Stimulated activated CD4-positive, alpha-beta T cell treated with anti-CD3 and anti-CD28 coated beads, Interleukin-15, amount 100 ng/mL, for 1 hour (primary cell): ENCODE measurements around the gene CLPX.
A peak's percentile ranks its signal among the peaks of the same experiment; 100 is the strongest.
"Not testable (repeated sequence)": the region's sequence is repeated elsewhere in the genome, so short reads cannot be mapped to it uniquely, and the experiment has no call there.

Source experiments
- DNase-seq, 2 donors: peaks; one replicate each; pipeline ENCODE4 v3.0.0-alpha.2; 2020; ENCODE audit warnings: low read depth in 1 of 2, low spot score in 1 of 2

CLPX gene

DNA sequence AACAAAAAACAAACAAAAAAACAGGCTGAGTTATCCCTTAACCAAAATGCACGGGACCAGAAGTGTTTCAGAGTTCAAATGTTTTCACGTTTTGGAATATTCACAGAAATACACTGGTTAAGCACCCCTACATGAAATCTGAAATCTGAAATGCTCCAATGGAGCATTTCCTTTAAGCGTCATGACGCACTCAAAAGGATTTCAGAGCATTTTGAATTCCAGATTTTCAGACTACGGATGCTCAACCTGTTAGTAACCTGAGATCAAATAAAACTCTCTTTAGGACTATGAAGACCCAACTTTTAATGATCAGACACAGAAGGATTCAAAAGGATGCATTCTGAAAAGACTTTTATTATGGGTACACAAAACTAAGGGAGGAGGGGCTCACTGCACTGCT, 9.6 kb downstream of the CLPX start:
- DNase-seq: no peak

DNA sequence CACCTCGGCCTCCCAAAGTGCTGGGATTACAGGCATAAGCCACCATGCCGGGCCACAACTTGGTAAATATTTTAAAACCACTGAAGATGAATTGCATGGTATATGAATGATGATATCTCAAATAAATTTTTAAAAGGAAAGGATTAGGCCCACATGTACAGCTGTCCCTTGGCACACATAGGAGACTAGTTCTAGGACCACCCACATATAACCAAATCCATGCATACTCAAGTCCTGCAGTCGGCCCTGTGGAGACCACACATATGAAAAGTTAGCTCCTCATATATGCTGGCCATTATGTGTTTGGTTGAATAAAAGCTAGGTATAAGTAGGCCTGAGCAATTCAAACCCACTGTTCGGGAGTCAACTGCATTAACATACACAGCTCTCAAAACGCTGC, 10.6 kb downstream of the CLPX start:
- DNase-seq: no peak

DNA sequence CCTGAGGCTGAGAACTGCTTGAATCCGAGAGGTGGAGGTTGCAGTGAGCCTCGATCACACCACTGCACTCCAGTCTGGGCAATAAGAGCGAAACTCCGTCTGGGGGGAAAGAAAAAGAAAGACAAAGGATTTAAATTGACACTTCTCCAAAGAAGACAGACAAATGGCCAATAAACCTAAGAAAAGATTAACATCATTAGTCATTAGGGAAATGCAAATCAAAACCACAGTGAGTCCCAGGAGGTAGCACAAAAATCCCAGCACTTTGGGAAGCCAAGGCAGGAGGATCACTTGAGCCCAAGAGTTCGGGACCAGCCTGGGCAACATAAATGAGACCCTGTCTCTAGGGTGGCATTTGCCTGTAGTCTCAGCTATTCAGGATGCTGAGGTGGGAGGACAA, 12.6 kb downstream of the CLPX start:
- no peak for DNase-seq

DNA sequence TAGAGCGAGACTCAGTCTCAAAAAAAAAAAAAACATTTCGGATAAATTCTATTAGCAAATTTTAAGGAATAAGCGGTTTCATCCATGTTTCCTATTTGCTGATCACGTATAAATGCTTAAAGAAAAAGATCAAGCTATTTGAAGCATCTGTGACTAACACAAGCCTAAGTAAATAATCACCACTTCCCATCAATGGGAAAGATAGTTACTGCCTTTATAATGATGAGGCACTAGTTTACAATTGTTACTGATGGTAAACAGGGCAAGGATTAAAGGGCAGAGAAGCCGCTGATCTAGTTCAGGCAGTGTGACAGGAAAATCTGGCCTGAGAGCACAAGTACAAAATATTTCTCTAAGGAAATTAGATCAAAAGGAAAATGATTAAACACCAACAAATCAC, 13.7 kb downstream of the CLPX start:
- DNase-seq: no peak

DNA sequence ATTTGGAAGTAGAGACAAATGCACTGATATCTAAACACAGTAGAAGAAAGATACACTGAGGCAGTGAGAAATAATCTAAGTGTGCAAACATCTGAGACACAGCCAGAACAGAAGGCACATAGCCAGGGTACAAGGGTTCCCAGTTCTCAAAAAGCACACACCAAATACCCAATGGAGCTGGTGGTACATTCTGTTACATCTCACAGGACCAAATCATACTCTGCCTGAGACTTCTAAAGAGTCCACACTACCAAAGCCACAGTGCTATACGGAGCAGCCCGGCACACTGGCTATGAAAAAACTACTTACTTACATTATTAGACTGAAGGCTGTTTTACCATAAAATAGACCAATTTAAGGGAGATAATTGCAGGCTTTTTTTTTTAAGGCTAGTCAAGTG, 19.3 kb downstream of the CLPX start:
- DNase-seq: no peak

DNA sequence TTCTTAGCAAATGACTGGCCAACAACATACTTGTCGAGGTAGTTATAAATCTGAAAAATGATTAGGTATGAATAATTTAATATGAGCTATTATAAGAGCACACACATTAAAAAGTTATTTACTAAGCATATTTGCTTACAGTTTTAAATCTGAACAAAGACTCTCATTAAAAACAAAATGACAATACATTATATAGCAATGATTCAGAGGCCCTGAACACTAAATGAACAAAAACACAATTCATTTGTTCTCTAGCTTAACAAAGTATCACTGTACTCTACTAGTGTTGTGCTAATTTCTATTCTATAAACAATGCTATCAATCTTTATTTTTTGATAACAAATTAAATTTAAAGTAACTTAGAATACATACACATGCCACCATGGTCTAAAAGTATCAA, 21.0 kb downstream of the CLPX start:
- no peak for DNase-seq

DNA sequence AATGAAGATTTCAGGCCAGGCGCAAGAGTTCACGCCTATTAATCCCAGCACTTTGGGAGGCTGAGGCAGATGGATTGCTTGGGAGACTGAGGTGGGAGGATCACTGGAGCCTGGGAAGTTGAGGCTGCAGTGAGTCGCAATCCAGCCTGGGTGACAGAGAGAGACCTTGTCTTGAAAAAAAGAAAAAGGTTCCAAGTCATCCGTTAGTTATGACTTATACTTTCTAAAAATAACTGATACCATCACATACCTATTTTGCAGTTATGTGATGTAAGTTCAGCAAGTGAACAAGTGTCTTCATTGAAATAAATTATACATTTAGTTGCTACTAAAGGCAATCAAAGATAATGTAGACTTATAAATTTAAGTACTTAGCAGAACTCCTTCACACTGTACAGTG, 22.1 kb downstream of the CLPX start:
- no peak for DNase-seq

DNA sequence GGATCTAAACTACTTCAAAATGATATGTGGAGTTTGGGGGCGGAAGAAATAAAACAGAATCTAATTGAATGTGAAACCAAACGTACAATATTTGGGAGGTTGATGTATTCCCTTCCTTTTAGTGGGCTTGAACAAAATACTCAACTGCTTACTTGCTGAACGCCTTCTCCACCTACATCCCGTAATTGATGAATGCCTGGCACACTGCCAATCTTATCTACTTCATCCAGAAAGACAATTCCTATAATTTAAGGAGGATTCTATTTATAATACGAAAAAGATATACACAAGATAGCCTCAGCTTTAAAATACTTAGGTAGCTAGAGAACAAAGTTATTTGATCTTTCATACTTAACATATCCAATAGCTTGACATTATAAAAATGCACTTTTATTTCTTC, 28.4 kb downstream of the CLPX start:
- no peak for DNase-seq

DNA sequence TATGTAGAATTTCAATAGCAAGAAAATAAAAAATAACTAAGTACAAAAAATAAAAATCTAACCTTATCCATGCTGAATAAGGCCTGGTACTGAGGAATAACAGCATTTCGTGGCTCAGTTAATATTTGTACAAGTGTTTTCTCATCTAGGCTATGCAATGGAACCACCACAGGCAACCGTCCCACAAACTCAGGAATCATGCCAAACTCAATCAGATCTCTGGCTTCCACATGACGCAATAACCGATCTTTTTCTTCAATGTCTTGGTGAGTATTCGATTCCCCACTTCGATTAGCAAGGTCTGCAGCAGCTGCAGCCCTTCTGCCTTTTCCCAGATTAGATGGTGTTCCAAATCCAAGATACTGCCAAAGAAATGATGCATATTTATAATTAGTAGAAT, 30.4 kb downstream of the CLPX start:
- DNase-seq: no peak

DNA sequence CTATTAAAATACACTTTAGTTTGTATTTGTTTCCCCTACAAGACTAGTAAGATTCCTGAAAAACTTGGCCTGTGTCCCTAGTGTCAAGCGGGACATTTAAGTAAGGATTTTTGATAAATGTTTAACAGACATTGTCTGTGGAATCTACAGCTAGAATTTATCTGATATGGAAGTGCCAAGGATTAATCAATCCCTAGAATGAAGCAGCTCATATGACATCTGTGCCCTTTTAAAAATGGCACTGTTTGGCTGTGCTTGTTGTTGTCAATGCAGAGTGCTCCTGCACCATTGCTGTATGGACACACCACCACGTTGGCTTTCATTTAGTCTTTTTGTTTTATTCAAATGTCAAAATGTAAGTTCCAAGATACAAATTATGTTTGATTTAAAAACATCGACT, 37.2 kb downstream of the CLPX start:
- no peak for DNase-seq

DNA sequence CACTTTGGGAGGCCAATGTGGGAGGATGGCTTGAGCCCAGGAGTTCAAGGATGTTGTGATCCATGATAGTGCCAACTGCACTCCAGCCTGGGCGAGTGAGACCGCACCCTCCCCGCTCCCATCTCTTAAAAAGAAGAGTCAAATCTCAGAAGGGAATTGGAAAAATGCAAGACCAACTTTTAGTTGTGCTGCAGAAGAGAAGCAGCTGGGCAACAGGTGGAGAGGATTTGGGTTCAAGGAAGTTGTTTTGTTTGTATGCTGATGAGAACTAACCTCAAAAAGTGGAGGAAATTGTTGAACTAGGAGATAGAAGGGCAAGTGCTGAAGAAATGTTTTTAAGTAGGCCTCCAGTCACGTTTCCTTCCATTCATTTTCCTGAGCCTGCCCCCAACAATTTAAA, 38.7 kb downstream of the CLPX start:
- no peak for DNase-seq

DNA sequence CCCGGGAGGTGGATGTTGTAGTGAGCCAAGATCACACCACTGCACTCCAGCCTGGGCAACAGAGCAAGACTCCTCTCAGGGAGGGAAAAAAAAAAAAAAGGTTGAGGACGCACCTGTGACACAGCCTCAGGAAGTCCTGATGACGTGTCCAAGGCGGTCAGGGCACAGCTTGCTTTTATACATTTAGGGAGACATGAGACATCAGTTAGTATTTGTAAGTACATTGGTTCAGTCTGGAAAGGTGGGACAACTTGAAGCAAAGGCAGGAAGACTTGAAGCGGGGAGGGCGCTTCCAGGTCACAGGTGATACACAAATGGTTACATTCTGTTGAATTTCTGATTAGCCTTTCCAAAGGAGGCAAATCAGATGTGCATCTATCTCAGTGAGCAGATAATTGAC, 46.5 kb downstream of the CLPX start:
- not testable (repeated sequence) for DNase-seq

DNA sequence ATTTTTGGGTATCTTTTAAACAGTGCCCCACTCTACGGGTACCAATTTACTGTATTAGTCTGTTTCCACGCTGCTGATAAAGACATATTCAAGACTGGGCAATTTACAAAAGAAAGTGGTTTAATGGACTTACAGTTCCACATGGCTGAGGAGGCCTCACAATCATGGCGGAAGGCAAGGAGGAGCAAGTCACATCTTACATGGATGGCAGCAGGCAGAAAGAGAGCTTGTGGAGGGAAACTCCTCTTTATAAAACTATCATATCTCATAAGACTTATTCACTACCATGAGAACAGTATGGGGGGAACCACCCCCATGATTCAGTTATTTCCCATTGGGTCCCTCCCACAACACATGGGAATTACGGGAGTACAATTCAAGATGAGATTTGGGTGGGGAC, 47.2 kb downstream of the CLPX start:
- not testable (repeated sequence) for DNase-seq

DNA sequence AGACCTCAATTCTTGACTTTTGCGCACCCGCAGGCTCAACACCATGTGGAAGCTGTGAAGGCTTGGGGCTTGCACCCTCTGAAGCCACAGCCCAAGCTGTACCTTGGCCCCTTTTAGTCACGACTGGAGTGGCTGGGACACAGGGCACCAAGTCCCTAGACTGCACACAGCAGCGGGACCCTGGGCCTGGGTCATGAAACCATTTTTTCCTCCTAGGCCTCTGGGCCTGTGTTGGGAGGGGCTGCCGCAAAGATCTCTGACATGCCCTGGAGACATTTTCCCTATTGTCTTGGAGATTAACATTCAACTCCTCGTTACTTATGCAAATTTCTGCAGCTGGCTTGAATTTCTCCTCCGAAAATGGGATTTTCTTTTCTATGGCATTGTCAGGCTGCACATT, 48.1 kb downstream of the CLPX start:
- not testable (repeated sequence) for DNase-seq

DNA sequence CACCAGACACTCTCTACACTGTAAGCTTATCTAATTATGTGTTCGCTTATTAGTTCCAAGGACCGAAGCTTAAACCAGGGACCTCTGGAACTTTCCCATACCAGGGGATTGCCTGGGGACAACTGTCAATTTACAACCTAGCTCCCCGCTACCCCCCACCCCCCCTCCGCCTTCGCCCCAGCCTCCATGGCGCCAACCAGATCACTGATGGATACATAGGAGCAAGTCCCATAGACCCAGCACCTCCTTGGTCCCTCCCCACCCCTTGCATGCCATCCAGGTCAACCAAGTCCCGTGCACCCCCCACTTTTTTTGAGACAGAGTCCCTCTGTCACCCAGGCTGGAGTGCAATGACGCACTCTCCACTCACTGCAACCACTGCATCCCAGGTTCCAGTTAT, 50.6 kb downstream of the CLPX start:
- no peak for DNase-seq

DNA sequence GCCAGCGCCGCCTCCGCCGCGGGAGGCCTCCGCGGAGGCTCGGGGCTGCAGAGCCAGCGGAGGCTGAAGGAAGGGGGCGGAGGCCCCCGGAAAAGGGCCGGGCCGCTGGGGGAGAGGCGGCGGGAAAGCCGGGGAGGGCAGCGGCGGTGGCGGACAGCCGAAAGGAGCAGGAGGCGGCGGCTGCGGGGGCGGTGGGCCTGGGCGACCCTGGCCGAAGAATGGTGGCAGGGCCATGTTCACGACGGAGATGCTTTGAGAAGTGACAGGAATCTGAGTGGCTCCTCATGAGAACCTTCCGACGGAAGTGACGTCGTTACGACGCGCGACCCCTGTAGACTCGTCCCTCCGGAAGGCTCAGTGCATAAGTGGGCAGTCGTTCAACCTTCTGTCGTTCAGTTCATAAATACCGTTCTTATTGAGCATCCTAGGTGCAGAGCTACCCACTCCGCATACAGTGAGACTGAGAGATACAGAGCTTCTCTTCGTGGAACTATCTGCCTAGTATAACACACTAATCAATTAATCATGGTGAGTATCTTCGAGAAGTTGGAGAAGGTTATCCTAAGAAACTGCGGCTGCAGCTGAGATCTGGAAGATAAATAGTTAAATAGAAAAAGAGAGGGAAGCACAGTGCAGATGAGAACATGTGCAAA, 51.5 kb downstream of the CLPX start, which contains the start of gene PDCD7:
PDCD7 (minus strand) TSS at position 261 of the 653 bp plus-strand sequence; CDS start at position 234, 27 bp downstream.
- DNase-seq: peak; percentile 44 to 55

DNA sequence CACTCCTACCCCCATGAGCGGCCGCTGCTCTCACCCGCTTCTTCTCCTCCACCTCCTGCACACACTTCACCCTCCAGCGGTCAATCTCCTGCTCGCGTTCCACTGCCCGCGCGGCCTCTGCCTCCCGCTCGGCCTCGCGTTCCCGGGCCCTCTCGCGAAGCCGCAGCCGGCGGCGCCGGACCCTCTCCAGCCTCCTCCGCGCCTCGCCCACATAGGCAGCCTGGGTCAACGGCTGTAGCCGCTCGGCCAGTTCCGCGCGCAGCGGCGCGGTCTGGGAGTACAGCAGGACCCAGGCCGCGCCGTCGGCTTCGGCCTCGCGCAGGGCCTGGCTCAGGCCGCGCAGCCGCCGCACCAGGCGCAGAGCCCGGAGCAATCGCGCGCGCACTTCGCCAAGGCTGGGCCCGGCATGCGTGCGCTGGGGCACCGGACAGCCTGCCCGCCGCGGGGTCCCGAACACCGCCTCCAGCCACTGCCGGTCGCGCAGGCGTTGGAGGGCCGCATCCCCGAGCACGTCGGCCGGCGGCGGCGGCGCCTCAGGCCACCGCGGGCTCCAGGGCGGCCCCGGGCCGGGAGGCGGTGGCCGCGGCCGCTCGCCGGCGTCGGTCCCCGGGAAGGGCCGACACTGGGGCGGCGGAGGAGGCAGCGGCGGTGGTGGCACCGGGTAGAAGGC, 52.1 kb downstream of the CLPX start:
- DNase-seq: peak in 1 of 2 donors; percentile 5

DNA sequence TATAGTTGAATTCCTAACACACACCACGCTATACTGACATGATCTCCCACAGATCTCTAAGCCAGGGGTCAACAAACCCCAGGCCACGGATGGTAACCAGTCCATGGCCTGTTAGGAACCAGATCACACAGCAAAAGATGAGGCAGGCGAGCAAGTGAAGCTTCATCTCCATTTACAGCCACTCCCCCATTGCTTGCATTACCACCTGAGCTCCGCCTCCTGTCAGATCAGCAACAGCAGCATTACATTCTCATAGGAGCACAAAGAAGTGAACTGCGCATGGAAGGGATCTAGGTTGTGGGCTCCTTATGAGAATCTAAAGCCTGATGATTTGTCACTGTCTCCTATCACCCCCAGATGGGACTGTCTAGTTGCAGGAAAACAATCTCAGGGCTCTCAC, 54.2 kb downstream of the CLPX start:
- no peak for DNase-seq

DNA sequence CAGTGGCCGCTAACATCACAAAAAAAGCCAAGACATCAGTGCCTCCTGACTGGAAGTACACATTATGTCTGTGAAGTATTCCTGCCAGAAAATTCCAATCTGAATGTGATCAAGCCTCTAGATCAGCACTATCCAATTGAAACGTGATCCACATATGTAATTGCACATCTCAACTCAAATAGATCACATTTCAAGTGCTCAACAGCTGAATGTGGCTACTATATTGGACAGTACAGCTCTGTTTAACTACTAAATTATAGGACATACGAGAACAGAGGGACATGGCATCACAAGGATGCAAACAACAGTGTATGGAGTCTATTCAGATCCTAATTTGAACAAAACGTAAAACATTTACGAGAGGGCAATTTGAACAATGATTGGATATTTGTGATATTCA, 69.6 kb downstream of the CLPX start:
- no peak for DNase-seq

DNA sequence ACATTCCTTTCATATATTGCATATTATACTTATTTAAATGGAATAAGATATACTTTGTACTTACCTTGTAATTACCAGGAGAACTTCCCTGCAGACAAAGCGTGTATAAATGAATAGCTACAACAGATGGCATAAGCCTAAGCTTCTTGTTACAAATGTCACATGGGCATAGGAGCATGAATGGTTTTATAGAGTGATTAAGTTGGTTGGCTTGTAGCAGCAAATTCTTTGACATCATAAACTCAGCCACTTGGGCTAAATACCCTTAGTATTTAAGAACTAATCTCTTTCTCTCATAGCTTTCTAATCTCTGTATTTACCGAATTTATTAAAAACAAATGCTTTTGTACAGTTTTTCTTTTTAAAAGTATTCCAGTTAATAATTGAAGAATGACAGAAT, 70.1 kb downstream of the CLPX start, which contains the start of gene UBAP1L:
UBAP1L (minus strand) TSS at position 115 of the 400 bp plus-strand sequence. CDS start 8,985 bp downstream, outside the sequence.
- DNase-seq: no peak

DNA sequence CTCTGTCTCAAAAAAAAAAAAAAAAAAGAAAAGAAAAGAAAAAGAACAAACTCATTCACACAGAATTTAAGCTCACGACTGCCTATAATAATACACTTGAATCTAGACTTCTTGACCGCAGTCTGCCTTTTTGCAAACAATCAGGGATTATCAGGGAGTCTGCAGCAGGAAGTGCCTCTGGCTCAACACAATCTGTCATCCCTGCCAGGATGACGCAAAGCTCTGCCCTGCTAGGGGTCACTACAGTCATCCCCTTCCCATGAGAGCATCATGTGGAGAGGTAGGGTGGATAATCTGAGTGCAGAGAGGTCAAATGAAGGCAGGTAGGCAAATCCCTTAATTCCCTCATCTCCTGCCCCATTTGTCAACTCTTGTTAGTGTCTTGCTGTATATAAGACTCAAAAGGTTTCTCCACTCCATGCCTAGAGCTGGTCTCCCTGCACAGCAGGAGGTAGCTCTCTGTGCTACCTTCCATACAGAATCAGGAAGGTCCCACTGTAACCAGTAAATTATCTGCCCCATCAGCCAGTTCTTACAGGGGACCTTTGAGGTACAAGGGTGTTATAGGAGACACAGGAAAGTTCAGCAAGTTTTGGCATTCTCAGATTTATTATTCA, 74.4 kb downstream of the CLPX start:
- DNase-seq: no peak

DNA sequence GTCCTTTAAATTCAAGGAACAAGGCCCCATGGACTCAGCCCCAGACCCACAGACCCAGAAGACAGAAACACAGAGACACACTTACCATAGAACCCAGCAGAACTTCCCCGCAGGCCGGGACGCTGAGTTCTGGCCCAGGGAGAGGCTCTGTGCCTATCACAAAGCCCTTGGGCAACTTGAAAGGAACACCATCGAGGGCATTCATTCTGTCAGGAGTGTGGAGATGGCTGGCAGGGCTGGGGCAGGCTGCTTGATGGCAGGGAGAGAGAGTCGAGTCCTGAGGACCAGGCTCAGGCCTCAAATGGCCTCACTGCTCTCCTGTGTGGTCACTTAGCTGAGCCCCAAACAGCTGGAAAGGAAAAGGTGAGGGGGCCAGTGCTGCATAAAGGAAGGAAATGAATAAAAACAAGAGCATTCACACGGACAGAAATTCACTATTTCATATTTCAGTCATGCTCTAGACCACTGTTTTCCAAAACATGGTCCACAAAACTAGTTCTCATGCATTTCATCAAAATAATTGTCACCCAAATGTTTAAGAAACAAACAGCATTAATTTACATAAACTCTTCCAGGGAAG, 79.0 kb downstream of the CLPX start:
- DNase-seq: no peak
